HepG2 (cell line): ENCODE data around the gene DAB2IP.

ENCODE experiments used
- GTF2F1 ChIP-seq: fragments of 150-350 bp; IDR thresholded peaks from 2 replicates; pipeline ENCODE4 v1.6.1; 2014; ENCODE audit warnings: low read length
- MBD4 ChIP-seq: IDR thresholded peaks from 2 replicates; pipeline ENCODE4 v1.6.1; 2012; ENCODE audit warnings: low read length, inconsistent platforms, borderline replicate concordance
- MED8 ChIP-seq: sonication (generic); formaldehyde crosslinking; IDR thresholded peaks from 2 replicates; pipeline ENCODE4 v1.8.1; 2023; ENCODE audit warnings: mild to moderate bottlenecking, missing genetic modification reagents; ENCODE audit not compliant: insufficient replicate concordance
- ZFX ChIP-seq: sonication (generic); formaldehyde crosslinking; IDR thresholded peaks from 2 replicates; pipeline ENCODE4 v1.4.0; 2020; ENCODE audit warnings: mild to moderate bottlenecking, low read depth, missing genetic modification reagents, moderate library complexity
- TF ChIP-seq, protein P1 (sequence below): IDR thresholded peaks from 2 replicates; pipeline ENCODE4 v1.6.1; 2016

DNA sequence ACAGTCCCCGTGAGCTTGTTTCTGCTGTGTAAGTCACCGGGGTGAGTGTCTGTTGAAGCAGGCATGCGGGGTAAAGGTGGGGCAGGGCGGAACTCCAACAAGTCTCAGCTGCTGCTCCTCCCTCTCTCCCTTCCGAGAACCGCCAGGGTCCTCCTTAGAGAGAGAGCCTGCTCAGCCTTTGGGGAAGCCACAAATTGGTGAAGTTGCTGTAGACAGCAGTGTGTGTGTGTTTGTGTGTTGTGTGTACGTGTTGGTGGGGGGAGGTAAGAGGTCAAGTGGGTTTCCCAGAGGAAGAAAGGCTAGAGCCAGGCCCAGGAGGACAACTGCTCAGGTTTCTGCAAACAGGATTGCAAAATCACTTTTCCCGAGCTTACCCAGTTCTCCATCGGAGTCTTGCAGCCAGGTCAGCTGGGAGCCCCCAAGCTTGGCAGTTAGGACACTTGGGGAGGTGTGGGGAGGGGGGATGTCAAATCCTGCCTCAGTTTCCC, 38.9 kb upstream of the DAB2IP start:
- no peak for TF ChIP-seq MED8 (CRISPR knock-in tag)
- TF ChIP-seq, protein P1, sequence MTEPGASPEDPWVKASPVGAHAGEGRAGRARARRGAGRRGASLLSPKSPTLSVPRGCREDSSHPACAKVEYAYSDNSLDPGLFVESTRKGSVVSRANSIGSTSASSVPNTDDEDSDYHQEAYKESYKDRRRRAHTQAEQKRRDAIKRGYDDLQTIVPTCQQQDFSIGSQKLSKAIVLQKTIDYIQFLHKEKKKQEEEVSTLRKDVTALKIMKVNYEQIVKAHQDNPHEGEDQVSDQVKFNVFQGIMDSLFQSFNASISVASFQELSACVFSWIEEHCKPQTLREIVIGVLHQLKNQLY (CRISPR knock-in tag) = no peak
- peak; percentile 42; the same call in 1 of the 2 replicates for TF ChIP-seq ZFX (CRISPR knock-in tag)
- no peak for TF ChIP-seq MBD4
- no peak for TF ChIP-seq GTF2F1
